Measurements from ENCODE around the gene LTO1. TPM values are rescaled to one million over a fixed set of nuclear protein-coding genes. Genes with fewer than 3 reads are reported as not detected.

Gene LTO1
- polyA plus RNA-seq, 2 donors, result 15.0 to 22.9 TPM

DNA sequence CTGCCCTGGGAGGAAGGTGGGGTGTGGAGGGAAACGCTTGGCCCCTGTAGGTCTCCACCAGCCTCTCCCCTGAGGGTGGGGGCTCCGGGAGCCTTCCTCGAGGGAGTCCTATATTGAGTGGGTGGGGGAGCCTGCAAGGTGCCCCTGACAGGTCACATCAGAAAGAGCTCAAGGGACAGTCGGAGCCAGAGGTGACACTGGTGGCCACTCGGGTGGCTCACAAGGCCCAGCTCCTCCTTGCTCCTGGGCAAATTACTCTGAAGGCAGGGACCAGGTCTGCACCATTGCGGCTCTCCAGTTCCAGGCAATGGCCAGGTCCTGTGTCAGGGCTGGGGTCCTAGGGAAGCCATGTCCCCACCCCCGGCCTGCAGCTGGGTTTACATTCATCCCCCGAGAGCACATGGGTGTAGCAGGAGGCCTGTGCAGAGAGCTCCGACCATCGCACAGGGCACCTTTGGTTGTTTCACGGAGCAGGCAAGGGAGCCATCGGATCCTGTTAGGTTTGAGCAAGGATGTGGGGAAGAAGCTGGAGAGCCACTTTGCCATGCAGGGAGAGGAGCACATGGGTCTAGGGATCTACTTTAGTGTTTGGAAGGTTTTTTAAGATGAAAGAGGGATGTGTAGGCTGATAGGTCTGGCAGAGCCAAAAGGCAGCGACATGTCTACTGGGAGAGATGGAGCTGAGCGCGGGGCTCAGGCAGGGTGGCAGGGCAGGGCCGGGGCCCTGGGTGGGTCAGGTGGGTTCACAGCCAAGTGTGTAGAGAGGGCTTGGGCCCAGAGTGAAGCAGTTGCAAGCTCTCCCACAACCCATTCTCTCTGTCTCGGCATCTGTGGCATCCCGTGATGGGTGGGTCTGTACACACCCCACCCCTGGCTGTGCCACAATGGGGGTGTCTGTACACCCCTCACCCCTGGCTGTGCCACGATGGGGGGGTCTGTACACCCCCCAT lies 19.4 kb downstream of the LTO1 start:
- Histone ChIP-seq H3K27me3 (ENCODE audit: control insufficient read depth in 1 of 2, insufficient read depth in 2 of 2, low read length in 2 of 2) (no peaks in the 10 kb centered on the region), H3K27ac (ENCODE audit: low read depth in 2 of 2, low read length in 1 of 2) (no peak overlapping the region), H3K4me1 (ENCODE audit: control insufficient read depth in 2 of 2, insufficient read depth in 2 of 2, low read length in 1 of 2) (peaks cover 6 to 7% of the 10 kb centered on the region in 2 donors), H3K36me3 (ENCODE audit: control insufficient read depth in 2 of 2, insufficient read depth in 2 of 2, low read length in 1 of 2) (peaks cover 3 to 15% of the 10 kb centered on the region in 2 donors), H3K4me3 (ENCODE audit: low read depth in 1 of 2, low read length in 2 of 2) (no peak overlapping the region), H3K9me3 (ENCODE audit: control insufficient read depth in 2 of 2, insufficient read depth in 1 of 2, low read depth in 1 of 2, low read length in 1 of 2) (no peaks in the 10 kb centered on the region)
- 84 to 86% methylated on average over 19 of the region's 19 CpGs for WGBS, 2 donors

DNA sequence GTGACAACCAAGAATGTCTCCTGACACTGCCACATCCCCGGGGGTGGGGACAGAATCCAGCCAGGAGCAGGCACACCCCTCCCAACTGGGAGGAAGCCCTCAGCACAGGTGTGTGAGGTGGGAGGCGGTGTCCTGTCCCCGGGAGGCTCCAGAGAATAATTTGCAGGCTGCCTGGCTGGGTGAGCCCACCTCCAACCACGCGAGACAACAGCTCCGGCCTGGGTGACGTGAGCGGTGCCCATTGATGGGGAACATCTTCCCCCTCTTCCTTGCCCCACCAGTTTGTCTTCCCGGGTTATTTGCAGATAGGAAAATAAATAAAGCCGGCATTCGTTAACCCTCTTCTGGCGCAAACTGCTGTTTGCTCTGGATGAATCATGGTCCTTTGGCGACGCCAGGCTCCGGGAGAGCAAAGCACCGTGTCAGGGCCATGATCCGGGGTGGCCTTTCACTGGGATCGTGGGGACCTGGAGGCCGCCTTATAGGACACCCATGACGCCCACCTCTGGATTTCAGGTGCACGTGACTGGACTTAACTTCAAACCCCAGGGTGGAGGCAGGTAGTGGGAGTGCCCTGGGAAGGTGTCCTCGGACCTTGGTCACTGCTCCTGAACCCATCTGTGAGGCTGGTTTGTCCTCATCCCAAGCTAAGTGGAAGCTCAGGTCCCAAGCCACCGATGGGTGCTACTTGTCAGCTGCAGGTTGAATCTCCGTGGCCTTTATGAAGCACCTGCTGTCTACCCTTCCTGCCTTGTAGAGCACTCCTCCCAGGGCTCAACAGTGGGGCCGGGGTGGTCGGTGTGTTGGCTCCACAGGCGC lies 20.3 kb downstream of the LTO1 start:
- H3K4me3 ChIP-seq (ENCODE audit: low read depth in 1 of 2, low read length in 2 of 2), result no peak overlapping the region
- no peaks in the 10 kb centered on the region for H3K27me3 ChIP-seq (ENCODE audit: control insufficient read depth in 1 of 2, insufficient read depth in 2 of 2, low read length in 2 of 2)
- H3K36me3 ChIP-seq (ENCODE audit: control insufficient read depth in 2 of 2, insufficient read depth in 2 of 2, low read length in 1 of 2), result peaks cover 3 to 20% of the 10 kb centered on the region in 2 donors
- H3K4me1 ChIP-seq (ENCODE audit: control insufficient read depth in 2 of 2, insufficient read depth in 2 of 2, low read length in 1 of 2), result peaks cover 6 to 9% of the 10 kb centered on the region in 2 donors
- peak overlapping the region; percentile 8 to 34 for H3K27ac ChIP-seq (ENCODE audit: low read depth in 2 of 2, low read length in 1 of 2)
- WGBS, 2 donors, result 45 to 48% methylated on average over 27 of the region's 27 CpGs
- peaks cover 0 to 2% of the 10 kb centered on the region in 2 donors for H3K9me3 ChIP-seq (ENCODE audit: control insufficient read depth in 2 of 2, insufficient read depth in 1 of 2, low read depth in 1 of 2, low read length in 1 of 2)

- Histone ChIP-seq H3K27me3 (ENCODE audit: control insufficient read depth in 1 of 2, insufficient read depth in 2 of 2, low read length in 2 of 2) (no peaks in the 10 kb centered on the region), H3K36me3 (ENCODE audit: control insufficient read depth in 2 of 2, insufficient read depth in 2 of 2, low read length in 1 of 2) (peaks cover 3 to 27% of the 10 kb centered on the region in 2 donors), H3K4me1 (ENCODE audit: control insufficient read depth in 2 of 2, insufficient read depth in 2 of 2, low read length in 1 of 2) (peaks cover 6 to 9% of the 10 kb centered on the region in 2 donors), H3K9me3 (ENCODE audit: control insufficient read depth in 2 of 2, insufficient read depth in 1 of 2, low read depth in 1 of 2, low read length in 1 of 2) (peaks cover 0 to 2% of the 10 kb centered on the region in 2 donors), H3K27ac (ENCODE audit: low read depth in 2 of 2, low read length in 1 of 2) (peak overlapping the region; percentile 8 to 34), H3K4me3 (ENCODE audit: low read depth in 1 of 2, low read length in 2 of 2) (no peak overlapping the region)
- 59 to 71% methylated on average over 38 of the region's 38 CpGs for WGBS, 2 donors
Measured at GRCh38 chr11:69654001-69654659, 21.0 kb downstream of the LTO1 start.

GRCh38 chr11:69653406-69653960 lies 21.7 kb downstream of the LTO1 start:
- Histone ChIP-seq H3K4me3 (ENCODE audit: low read depth in 1 of 2, low read length in 2 of 2) (no peak overlapping the region), H3K4me1 (ENCODE audit: control insufficient read depth in 2 of 2, insufficient read depth in 2 of 2, low read length in 1 of 2) (peaks cover 6 to 9% of the 10 kb centered on the region in 2 donors), H3K9me3 (ENCODE audit: control insufficient read depth in 2 of 2, insufficient read depth in 1 of 2, low read depth in 1 of 2, low read length in 1 of 2) (peaks cover 0 to 2% of the 10 kb centered on the region in 2 donors), H3K36me3 (ENCODE audit: control insufficient read depth in 2 of 2, insufficient read depth in 2 of 2, low read length in 1 of 2) (peaks cover 3 to 27% of the 10 kb centered on the region in 2 donors), H3K27ac (ENCODE audit: low read depth in 2 of 2, low read length in 1 of 2) (no peak overlapping the region), H3K27me3 (ENCODE audit: control insufficient read depth in 1 of 2, insufficient read depth in 2 of 2, low read length in 2 of 2) (no peaks in the 10 kb centered on the region)
- WGBS, 2 donors, result 79 to 87% methylated on average over 22 to 23 of the region's 23 CpGs

DNA sequence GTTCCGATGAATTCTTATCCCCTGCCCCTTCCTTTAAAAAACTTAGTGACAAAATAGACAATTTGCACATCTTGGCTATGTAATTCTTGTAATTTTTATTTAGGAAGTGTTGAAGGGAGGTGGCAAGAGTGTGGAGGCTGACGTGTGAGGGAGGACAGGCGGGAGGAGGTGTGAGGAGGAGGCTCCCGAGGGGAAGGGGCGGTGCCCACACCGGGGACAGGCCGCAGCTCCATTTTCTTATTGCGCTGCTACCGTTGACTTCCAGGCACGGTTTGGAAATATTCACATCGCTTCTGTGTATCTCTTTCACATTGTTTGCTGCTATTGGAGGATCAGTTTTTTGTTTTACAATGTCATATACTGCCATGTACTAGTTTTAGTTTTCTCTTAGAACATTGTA lies 22.2 kb downstream of the LTO1 start:
- Histone ChIP-seq H3K27ac (ENCODE audit: low read depth in 2 of 2, low read length in 1 of 2) (no peak overlapping the region), H3K4me3 (ENCODE audit: low read depth in 1 of 2, low read length in 2 of 2) (no peak overlapping the region), H3K27me3 (ENCODE audit: control insufficient read depth in 1 of 2, insufficient read depth in 2 of 2, low read length in 2 of 2) (no peaks in the 10 kb centered on the region), H3K9me3 (ENCODE audit: control insufficient read depth in 2 of 2, insufficient read depth in 1 of 2, low read depth in 1 of 2, low read length in 1 of 2) (peaks cover 0 to 2% of the 10 kb centered on the region in 2 donors), H3K4me1 (ENCODE audit: control insufficient read depth in 2 of 2, insufficient read depth in 2 of 2, low read length in 1 of 2) (peaks cover 4 to 9% of the 10 kb centered on the region in 2 donors), H3K36me3 (ENCODE audit: control insufficient read depth in 2 of 2, insufficient read depth in 2 of 2, low read length in 1 of 2) (peaks cover 3 to 31% of the 10 kb centered on the region in 2 donors)
- 76 to 83% methylated on average over 11 of the region's 11 CpGs for WGBS, 2 donors

DNA sequence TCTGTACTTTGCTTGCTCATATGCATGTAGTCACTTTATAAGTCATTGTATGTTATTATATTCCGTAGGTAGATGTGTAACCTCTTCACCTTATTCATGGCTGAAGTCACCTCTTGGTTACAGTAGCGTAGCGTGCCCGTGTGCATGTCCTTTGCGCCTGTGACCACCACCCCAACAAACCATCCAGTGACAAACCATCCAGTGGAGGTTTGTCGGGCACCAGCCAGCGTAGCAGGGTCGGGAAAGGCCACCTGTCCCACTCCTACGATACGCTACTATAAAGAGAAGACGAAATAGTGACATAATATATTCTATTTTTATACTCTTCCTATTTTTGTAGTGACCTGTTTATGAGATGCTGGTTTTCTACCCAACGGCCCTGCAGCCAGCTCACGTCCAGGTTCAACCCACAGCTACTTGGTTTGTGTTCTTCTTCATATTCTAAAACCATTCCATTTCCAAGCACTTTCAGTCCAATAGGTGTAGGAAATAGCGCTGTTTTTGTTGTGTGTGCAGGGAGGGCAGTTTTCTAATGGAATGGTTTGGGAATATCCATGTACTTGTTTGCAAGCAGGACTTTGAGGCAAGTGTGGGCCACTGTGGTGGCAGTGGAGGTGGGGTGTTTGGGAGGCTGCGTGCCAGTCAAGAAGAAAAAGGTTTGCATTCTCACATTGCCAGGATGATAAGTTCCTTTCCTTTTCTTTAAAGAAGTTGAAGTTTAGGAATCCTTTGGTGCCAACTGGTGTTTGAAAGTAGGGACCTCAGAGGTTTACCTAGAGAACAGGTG lies 23.1 kb downstream of the LTO1 start:
- Histone ChIP-seq H3K9me3 (ENCODE audit: control insufficient read depth in 2 of 2, insufficient read depth in 1 of 2, low read depth in 1 of 2, low read length in 1 of 2) (peaks cover 0 to 2% of the 10 kb centered on the region in 2 donors), H3K4me3 (ENCODE audit: low read depth in 1 of 2, low read length in 2 of 2) (no peak overlapping the region), H3K4me1 (ENCODE audit: control insufficient read depth in 2 of 2, insufficient read depth in 2 of 2, low read length in 1 of 2) (peaks cover 0 to 9% of the 10 kb centered on the region in 2 donors), H3K27me3 (ENCODE audit: control insufficient read depth in 1 of 2, insufficient read depth in 2 of 2, low read length in 2 of 2) (no peaks in the 10 kb centered on the region), H3K27ac (ENCODE audit: low read depth in 2 of 2, low read length in 1 of 2) (no peak overlapping the region), H3K36me3 (ENCODE audit: control insufficient read depth in 2 of 2, insufficient read depth in 2 of 2, low read length in 1 of 2) (peaks cover 3 to 39% of the 10 kb centered on the region in 2 donors)
- WGBS, 2 donors, result 85 to 88% methylated on average over 15 of the region's 15 CpGs

- H3K36me3 ChIP-seq (ENCODE audit: control insufficient read depth in 2 of 2, insufficient read depth in 2 of 2, low read length in 1 of 2), result peaks cover 3 to 42% of the 10 kb centered on the region in 2 donors
- H3K27ac ChIP-seq (ENCODE audit: low read depth in 2 of 2, low read length in 1 of 2), result no peak overlapping the region
- 81 to 85% methylated on average over 23 of the region's 23 CpGs for WGBS, 2 donors
- no peak overlapping the region for H3K4me3 ChIP-seq (ENCODE audit: low read depth in 1 of 2, low read length in 2 of 2)
- peaks cover 0 to 9% of the 10 kb centered on the region in 2 donors for H3K4me1 ChIP-seq (ENCODE audit: control insufficient read depth in 2 of 2, insufficient read depth in 2 of 2, low read length in 1 of 2)
- H3K9me3 ChIP-seq (ENCODE audit: control insufficient read depth in 2 of 2, insufficient read depth in 1 of 2, low read depth in 1 of 2, low read length in 1 of 2), result peaks cover 0 to 2% of the 10 kb centered on the region in 2 donors
- no peaks in the 10 kb centered on the region for H3K27me3 ChIP-seq (ENCODE audit: control insufficient read depth in 1 of 2, insufficient read depth in 2 of 2, low read length in 2 of 2)
Measured at GRCh38 chr11:69650832-69651344, 24.3 kb downstream of the LTO1 start.

GRCh38 chr11:69650081-69650831 lies 24.9 kb downstream of the LTO1 start:
- 64 to 70% methylated on average over 24 of the region's 24 CpGs for WGBS, 2 donors
- Histone ChIP-seq H3K27me3 (ENCODE audit: control insufficient read depth in 1 of 2, insufficient read depth in 2 of 2, low read length in 2 of 2) (no peaks in the 10 kb centered on the region), H3K4me1 (ENCODE audit: control insufficient read depth in 2 of 2, insufficient read depth in 2 of 2, low read length in 1 of 2) (peaks cover 0 to 9% of the 10 kb centered on the region in 2 donors), H3K9me3 (ENCODE audit: control insufficient read depth in 2 of 2, insufficient read depth in 1 of 2, low read depth in 1 of 2, low read length in 1 of 2) (peaks cover 0 to 2% of the 10 kb centered on the region in 2 donors), H3K36me3 (ENCODE audit: control insufficient read depth in 2 of 2, insufficient read depth in 2 of 2, low read length in 1 of 2) (peaks cover 3 to 45% of the 10 kb centered on the region in 2 donors), H3K4me3 (ENCODE audit: low read depth in 1 of 2, low read length in 2 of 2) (no peak overlapping the region), H3K27ac (ENCODE audit: low read depth in 2 of 2, low read length in 1 of 2) (no peak overlapping the region)
